ENCODE data around the gene DAZAP1. TPM values are rescaled to one million over a fixed set of nuclear protein-coding genes. Genes with fewer than 3 reads are reported as not detected.

Gene DAZAP1
- total RNA-seq, 1 donor from 2014 or later, result 15.8 TPM

GRCh38 chr19:1470305-1471009, 63.1 kb downstream of the DAZAP1 start:
- no peaks in the 10 kb centered on the region for H3K9me3 ChIP-seq
- peaks cover 6 to 11% of the 10 kb centered on the region in 2 donors for H3K36me3 ChIP-seq
- H3K4me1 ChIP-seq, result peaks cover 37 to 41% of the 10 kb centered on the region in 2 donors
- no peak for DNase-seq (ENCODE audit: low spot score in 2 of 2)
- H3K27ac ChIP-seq, result no peak overlapping the region
- H3K4me3 ChIP-seq, result peak overlapping the region; percentile 23 to 63
- no peak for TF ChIP-seq CTCF (IDR thresholded peaks at IDR 0.05)
- peaks cover 66% of the 10 kb centered on the region for H3K27me3 ChIP-seq
- intact Hi-C loops (cut with DNase I), result no loop called here

- TF ChIP-seq CTCF (IDR thresholded peaks at IDR 0.05), result no peak
- H3K4me1 ChIP-seq, result peaks cover 37 to 41% of the 10 kb centered on the region in 2 donors
- H3K27me3 ChIP-seq, result peaks cover 63% of the 10 kb centered on the region
- intact Hi-C loops (cut with DNase I), result no loop called here
- no peak overlapping the region for H3K27ac ChIP-seq
- H3K4me3 ChIP-seq, result peak overlapping the region; percentile 23 to 63
- no peaks in the 10 kb centered on the region for H3K9me3 ChIP-seq
- DNase-seq (ENCODE audit: low spot score in 2 of 2), result no peak
- peaks cover 6 to 17% of the 10 kb centered on the region in 2 donors for H3K36me3 ChIP-seq
These were observed 63.7 kb downstream of the DAZAP1 start for GRCh38 chr19:1471010-1471514.

GRCh38 chr19:1471515-1472160, 64.3 kb downstream of the DAZAP1 start:
- DNase-seq (ENCODE audit: low spot score in 2 of 2), result no peak
- peak overlapping the region; percentile 23 to 63 for H3K4me3 ChIP-seq
- no peak overlapping the region for H3K27ac ChIP-seq
- H3K36me3 ChIP-seq, result peaks cover 6 to 23% of the 10 kb centered on the region in 2 donors
- peaks cover 37 to 41% of the 10 kb centered on the region in 2 donors for H3K4me1 ChIP-seq
- no peak for TF ChIP-seq CTCF (IDR thresholded peaks at IDR 0.05)
- intact Hi-C loops (cut with DNase I), result no loop called here
- peaks cover 57% of the 10 kb centered on the region for H3K27me3 ChIP-seq
- no peaks in the 10 kb centered on the region for H3K9me3 ChIP-seq

GRCh38 chr19:1472231-1473084, 65.1 kb downstream of the DAZAP1 start:
- Histone ChIP-seq H3K36me3 (peaks cover 6 to 24% of the 10 kb centered on the region in 2 donors), H3K9me3 (no peaks in the 10 kb centered on the region), H3K4me3 (no peak overlapping the region), H3K27me3 (peaks cover 49% of the 10 kb centered on the region), H3K4me1 (peaks cover 34 to 38% of the 10 kb centered on the region in 2 donors), H3K27ac (no peak overlapping the region)
- TF ChIP-seq CTCF (IDR thresholded peaks at IDR 0.05), result no peak
- no peak for DNase-seq (ENCODE audit: low spot score in 2 of 2)
- intact Hi-C loops (cut with DNase I), result no loop called here

- intact Hi-C loops (cut with DNase I), result no loop called here
- peaks cover 27 to 35% of the 10 kb centered on the region in 2 donors for H3K4me1 ChIP-seq
These were observed 65.9 kb downstream of the DAZAP1 start for GRCh38 chr19:1473085-1473851.

More at GRCh38 chr19:1473085-1473851, 65.9 kb downstream of the DAZAP1 start:
- Histone ChIP-seq H3K27ac (no peak overlapping the region), H3K9me3 (no peaks in the 10 kb centered on the region), H3K27me3 (peaks cover 41% of the 10 kb centered on the region), H3K4me3 (no peak overlapping the region), H3K36me3 (peaks cover 6 to 24% of the 10 kb centered on the region in 2 donors)
- no peak for TF ChIP-seq CTCF (IDR thresholded peaks at IDR 0.05)
- DNase-seq (ENCODE audit: low spot score in 2 of 2), result no peak

All from ascending aorta (tissue), 2 donors.